A673 (cell line): Measurements from ENCODE around the gene CCL11.

Source experiments
- EZH2 ChIP-seq: fragments of 200-600 bp; sonication (generic); IDR thresholded peaks from 2 replicates; pipeline ENCODE4 v1.6.1; 2017; ENCODE audit warnings: borderline replicate concordance, low read depth, mild to moderate bottlenecking, mixed read lengths, antibody characterized with exemption, low read length; ENCODE audit not compliant: poor library complexity, severe bottlenecking
- TF ChIP-seq, protein P1 (sequence below): fragments of 300-800, 200-600 bp; sonication (generic); conservative IDR thresholded peaks from 2 replicates; pipeline ENCODE4 v1.5.1; 2017; ENCODE audit warnings: low read depth, mild to moderate bottlenecking, antibody characterized with exemption, low read length, moderate library complexity, mixed read lengths

DNA sequence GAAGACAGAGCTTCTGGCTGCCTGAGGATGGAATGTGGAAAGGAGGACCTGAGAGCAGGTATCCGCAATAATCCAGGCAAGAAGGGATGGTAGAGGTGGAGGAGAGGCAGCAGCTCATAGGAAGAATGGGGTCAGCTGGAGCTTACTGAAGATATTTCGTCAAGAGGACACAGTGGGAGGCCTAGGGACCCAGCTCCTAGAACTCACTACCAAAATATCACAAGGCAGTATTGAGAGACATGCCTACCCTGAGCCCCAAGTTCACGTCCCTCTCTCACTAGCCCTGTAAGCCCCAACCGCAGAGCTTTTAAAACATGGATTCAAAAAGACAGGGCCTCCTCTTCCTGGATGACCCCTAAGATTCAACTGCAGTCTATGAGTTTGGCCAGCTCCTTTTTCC, 19.5 kb downstream of the CCL11 start:
- TF ChIP-seq, protein P1, sequence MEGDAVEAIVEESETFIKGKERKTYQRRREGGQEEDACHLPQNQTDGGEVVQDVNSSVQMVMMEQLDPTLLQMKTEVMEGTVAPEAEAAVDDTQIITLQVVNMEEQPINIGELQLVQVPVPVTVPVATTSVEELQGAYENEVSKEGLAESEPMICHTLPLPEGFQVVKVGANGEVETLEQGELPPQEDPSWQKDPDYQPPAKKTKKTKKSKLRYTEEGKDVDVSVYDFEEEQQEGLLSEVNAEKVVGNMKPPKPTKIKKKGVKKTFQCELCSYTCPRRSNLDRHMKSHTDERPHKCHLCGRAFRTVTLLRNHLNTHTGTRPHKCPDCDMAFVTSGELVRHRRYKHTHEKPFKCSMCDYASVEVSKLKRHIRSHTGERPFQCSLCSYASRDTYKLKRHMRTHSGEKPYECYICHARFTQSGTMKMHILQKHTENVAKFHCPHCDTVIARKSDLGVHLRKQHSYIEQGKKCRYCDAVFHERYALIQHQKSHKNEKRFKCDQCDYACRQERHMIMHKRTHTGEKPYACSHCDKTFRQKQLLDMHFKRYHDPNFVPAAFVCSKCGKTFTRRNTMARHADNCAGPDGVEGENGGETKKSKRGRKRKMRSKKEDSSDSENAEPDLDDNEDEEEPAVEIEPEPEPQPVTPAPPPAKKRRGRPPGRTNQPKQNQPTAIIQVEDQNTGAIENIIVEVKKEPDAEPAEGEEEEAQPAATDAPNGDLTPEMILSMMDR: no peak
- TF ChIP-seq EZH2: no peak
